Effector CD4-positive, alpha-beta T cell (primary cell): Measurements from ENCODE around the gene BTN2A1.
"Not testable (repeated sequence)": the region's sequence is repeated elsewhere in the genome, so short reads cannot be mapped to it uniquely, and the experiment has no call there.

Experiments used
- DNase-seq: peaks from one replicate; pipeline ENCODE4 v3.0.0-alpha.2; 2020
- total RNA-seq: gene quantifications from one replicate; lab custom pipeline; 2026; lab: John Stamatoyannopoulos, UW

Gene BTN2A1
- total RNA-seq: 65.5 reads per million, percentile 74 among the genes with 10 or more reads in this experiment

- DNase-seq: peak; percentile 67
These were observed at the start of gene BTN2A1 for GRCh38 chr6:26457806-26458688. BTN2A1 (plus strand) TSS chr6:26457955; CDS start chr6:26458637, 682 bp downstream.

GRCh38 chr6:26408828-26409730 lies 48.7 kb upstream of the BTN2A1 start:
- no peak for DNase-seq

GRCh38 chr6:26411751-26412150 lies 46.0 kb upstream of the BTN2A1 start:
- DNase-seq: no peak

GRCh38 chr6:26412228-26412627 lies 45.5 kb upstream of the BTN2A1 start:
- DNase-seq: no peak

GRCh38 chr6:26412954-26413353 lies 44.8 kb upstream of the BTN2A1 start:
- no peak for DNase-seq

- no peak for DNase-seq
These were observed 43.5 kb upstream of the BTN2A1 start for GRCh38 chr6:26414281-26414680.

GRCh38 chr6:26415036-26415614 lies 42.6 kb upstream of the BTN2A1 start:
- no peak for DNase-seq

- DNase-seq: no peak
These were observed 42.0 kb upstream of the BTN2A1 start for GRCh38 chr6:26415791-26416190.

GRCh38 chr6:26416288-26416687 lies 41.5 kb upstream of the BTN2A1 start:
- DNase-seq: no peak

- not testable (repeated sequence) for DNase-seq
These were observed 39.7 kb upstream of the BTN2A1 start for GRCh38 chr6:26418077-26418476.

- DNase-seq: not testable (repeated sequence)
These were observed 39.0 kb upstream of the BTN2A1 start for GRCh38 chr6:26418795-26419194.

- peak; percentile 9 for DNase-seq
These were observed 37.0 kb upstream of the BTN2A1 start for GRCh38 chr6:26420688-26421171.

- peak; percentile 41 for DNase-seq
These were observed 36.3 kb upstream of the BTN2A1 start for GRCh38 chr6:26421259-26422144.

- DNase-seq: no peak
These were observed 35.4 kb upstream of the BTN2A1 start for GRCh38 chr6:26422329-26422728.

GRCh38 chr6:26426691-26427450 lies 30.9 kb upstream of the BTN2A1 start:
- no peak for DNase-seq

- DNase-seq: no peak
These were observed 30.3 kb upstream of the BTN2A1 start for GRCh38 chr6:26427451-26427809.

- DNase-seq: no peak
These were observed 29.5 kb upstream of the BTN2A1 start for GRCh38 chr6:26428206-26428605.

GRCh38 chr6:26430787-26431186 lies 27.0 kb upstream of the BTN2A1 start:
- DNase-seq: no peak

- no peak for DNase-seq
These were observed 26.2 kb upstream of the BTN2A1 start for GRCh38 chr6:26431258-26432172.

GRCh38 chr6:26432627-26433201 lies 25.0 kb upstream of the BTN2A1 start:
- DNase-seq: no peak
